Measurements from ENCODE around the gene GUCY1A2. TPM values are rescaled to one million over a fixed set of nuclear protein-coding genes. Genes with fewer than 3 reads are reported as not detected.

Gene GUCY1A2
- total RNA-seq, 2 donors from 2014 or later, result 0.06 to 0.08 TPM

DNA sequence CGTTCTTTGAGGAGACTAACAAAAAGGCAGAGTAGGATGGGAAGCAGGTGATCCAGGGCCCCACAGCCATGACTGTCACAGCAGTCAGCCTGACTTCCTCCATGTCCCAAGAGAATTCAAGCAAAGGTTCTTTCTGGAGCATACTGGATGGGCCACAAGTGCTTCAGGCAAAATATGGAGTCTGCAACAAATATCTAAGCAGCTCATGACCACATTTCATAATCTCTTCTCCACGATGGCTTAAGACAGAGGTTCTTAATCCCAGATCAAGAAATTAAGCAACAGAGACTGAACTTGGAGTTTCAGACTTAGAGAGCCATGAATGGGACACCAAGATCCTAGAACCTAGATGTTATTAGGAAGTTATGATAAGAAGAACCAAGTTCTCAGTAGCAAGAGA, 31.6 kb downstream of the GUCY1A2 start:
- Mint-ChIP-seq H3K27ac (no peak overlapping the region), H3K9me3 (peaks cover 12% of the 10 kb centered on the region), H3K4me3 (no peak overlapping the region), H3K4me1 (no peaks in the 10 kb centered on the region), H3K36me3 (ENCODE audit: low read depth) (no peaks in the 10 kb centered on the region), H3K27me3 (no peaks in the 10 kb centered on the region)
- no peak for ATAC-seq (replicated peaks)

DNA sequence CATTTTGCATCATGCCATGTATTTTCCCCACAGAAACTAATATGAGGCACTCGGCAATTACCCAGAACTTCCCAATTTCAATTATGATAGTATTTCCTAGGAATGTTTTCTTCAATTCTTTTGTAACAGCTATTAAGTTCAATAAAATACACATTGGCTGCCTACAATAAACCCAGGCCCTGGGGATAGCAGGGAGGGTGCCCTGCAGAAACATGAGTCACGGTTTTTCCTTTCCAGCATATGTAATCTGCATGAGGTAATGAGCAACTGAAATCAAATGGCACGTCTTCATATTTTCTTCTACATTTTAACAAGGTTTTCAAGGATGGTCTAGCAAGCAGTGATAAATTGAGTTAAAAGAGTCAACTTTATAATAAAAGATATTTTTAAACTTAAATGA, 32.0 kb downstream of the GUCY1A2 start:
- H3K27ac Mint-ChIP-seq, result no peak overlapping the region
- H3K36me3 Mint-ChIP-seq (ENCODE audit: low read depth), result no peaks in the 10 kb centered on the region
- no peaks in the 10 kb centered on the region for H3K27me3 Mint-ChIP-seq
- no peaks in the 10 kb centered on the region for H3K4me1 Mint-ChIP-seq
- peaks cover 12% of the 10 kb centered on the region for H3K9me3 Mint-ChIP-seq
- no peak for ATAC-seq (replicated peaks)
- H3K4me3 Mint-ChIP-seq, result no peak overlapping the region

GRCh38 chr11:106983991-106984390, 34.3 kb downstream of the GUCY1A2 start:
- H3K27ac Mint-ChIP-seq, result no peak overlapping the region
- no peaks in the 10 kb centered on the region for H3K36me3 Mint-ChIP-seq (ENCODE audit: low read depth)
- H3K27me3 Mint-ChIP-seq, result no peaks in the 10 kb centered on the region
- ATAC-seq (replicated peaks), result no peak
- H3K4me3 Mint-ChIP-seq, result no peak overlapping the region
- H3K4me1 Mint-ChIP-seq, result no peaks in the 10 kb centered on the region
- H3K9me3 Mint-ChIP-seq, result peaks cover 6% of the 10 kb centered on the region

- Mint-ChIP-seq H3K36me3 (ENCODE audit: low read depth) (no peaks in the 10 kb centered on the region), H3K4me1 (no peaks in the 10 kb centered on the region), H3K4me3 (no peak overlapping the region), H3K27ac (no peak overlapping the region), H3K27me3 (no peaks in the 10 kb centered on the region), H3K9me3 (peaks cover 6% of the 10 kb centered on the region)
- ATAC-seq (replicated peaks), result no peak
Observed at GRCh38 chr11:106983261-106983660, 35.0 kb downstream of the GUCY1A2 start.

GRCh38 chr11:106974831-106975230, 43.4 kb downstream of the GUCY1A2 start:
- Mint-ChIP-seq H3K36me3 (ENCODE audit: low read depth) (no peaks in the 10 kb centered on the region), H3K27ac (no peak overlapping the region), H3K4me1 (no peaks in the 10 kb centered on the region), H3K27me3 (no peaks in the 10 kb centered on the region), H3K4me3 (no peak overlapping the region), H3K9me3 (no peaks in the 10 kb centered on the region)
- ATAC-seq (replicated peaks), result no peak

- Mint-ChIP-seq H3K9me3 (no peaks in the 10 kb centered on the region), H3K4me3 (no peak overlapping the region), H3K36me3 (ENCODE audit: low read depth) (no peaks in the 10 kb centered on the region), H3K27me3 (no peaks in the 10 kb centered on the region), H3K27ac (no peak overlapping the region), H3K4me1 (no peaks in the 10 kb centered on the region)
- ATAC-seq (replicated peaks), result no peak
Observed at GRCh38 chr11:106971864-106972263, 46.4 kb downstream of the GUCY1A2 start.

GRCh38 chr11:106969644-106970355, 48.5 kb downstream of the GUCY1A2 start:
- H3K27ac Mint-ChIP-seq, result no peak overlapping the region
- no peaks in the 10 kb centered on the region for H3K9me3 Mint-ChIP-seq
- H3K4me1 Mint-ChIP-seq, result no peaks in the 10 kb centered on the region
- no peak for ATAC-seq (replicated peaks)
- no peak overlapping the region for H3K4me3 Mint-ChIP-seq
- no peaks in the 10 kb centered on the region for H3K27me3 Mint-ChIP-seq
- no peaks in the 10 kb centered on the region for H3K36me3 Mint-ChIP-seq (ENCODE audit: low read depth)

DNA sequence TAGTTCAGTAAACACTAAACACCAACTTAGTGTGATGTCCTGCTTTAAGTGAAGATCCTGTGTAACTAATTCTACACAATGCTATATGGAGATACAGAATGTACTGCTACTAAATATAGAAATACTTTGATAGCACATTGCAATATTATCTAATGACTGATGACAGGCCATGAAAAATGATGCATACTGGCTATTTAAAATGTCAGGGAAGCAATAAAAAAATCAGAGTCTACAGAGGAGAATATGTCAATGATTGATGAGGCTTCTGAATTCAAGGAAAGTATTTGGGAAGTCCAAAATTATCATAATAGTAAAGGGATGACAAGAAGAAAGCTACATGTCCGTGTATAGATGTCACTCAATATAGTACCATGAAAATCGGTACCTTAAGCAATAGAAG, 55.3 kb downstream of the GUCY1A2 start:
- H3K27ac Mint-ChIP-seq, result no peak overlapping the region
- no peak for ATAC-seq (replicated peaks)
- no peaks in the 10 kb centered on the region for H3K27me3 Mint-ChIP-seq
- no peaks in the 10 kb centered on the region for H3K36me3 Mint-ChIP-seq (ENCODE audit: low read depth)
- peaks cover 7% of the 10 kb centered on the region for H3K9me3 Mint-ChIP-seq
- no peaks in the 10 kb centered on the region for H3K4me1 Mint-ChIP-seq
- H3K4me3 Mint-ChIP-seq, result no peak overlapping the region

DNA sequence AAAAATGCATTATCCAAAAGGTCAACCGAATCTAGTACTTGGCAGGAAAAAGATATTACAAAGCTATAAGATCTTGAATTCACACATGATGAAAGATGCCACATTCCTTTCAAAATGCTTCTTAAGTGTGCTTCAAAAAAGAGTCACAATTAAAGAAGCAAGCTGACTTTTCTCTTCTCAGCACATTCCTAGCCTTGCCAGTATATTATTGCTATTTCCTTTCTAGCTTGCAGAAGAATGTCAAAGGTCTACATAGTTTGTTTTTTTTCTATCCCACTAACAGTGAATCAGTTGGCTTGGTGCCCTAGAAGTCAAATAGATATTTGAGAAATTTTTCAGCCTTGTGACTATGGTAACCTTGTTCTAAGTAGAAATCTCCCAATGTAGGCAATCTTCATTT, 56.8 kb downstream of the GUCY1A2 start:
- no peaks in the 10 kb centered on the region for H3K4me1 Mint-ChIP-seq
- no peaks in the 10 kb centered on the region for H3K27me3 Mint-ChIP-seq
- no peak overlapping the region for H3K27ac Mint-ChIP-seq
- no peaks in the 10 kb centered on the region for H3K36me3 Mint-ChIP-seq (ENCODE audit: low read depth)
- ATAC-seq (replicated peaks), result no peak
- H3K9me3 Mint-ChIP-seq, result peaks cover 8% of the 10 kb centered on the region
- H3K4me3 Mint-ChIP-seq, result no peak overlapping the region

- H3K4me1 Mint-ChIP-seq, result no peaks in the 10 kb centered on the region
- H3K4me3 Mint-ChIP-seq, result no peak overlapping the region
- H3K9me3 Mint-ChIP-seq, result peaks cover 12% of the 10 kb centered on the region
- H3K36me3 Mint-ChIP-seq (ENCODE audit: low read depth), result no peaks in the 10 kb centered on the region
- H3K27me3 Mint-ChIP-seq, result no peaks in the 10 kb centered on the region
- ATAC-seq (replicated peaks), result no peak
- H3K27ac Mint-ChIP-seq, result no peak overlapping the region
Observed at GRCh38 chr11:106961048-106961447, 57.2 kb downstream of the GUCY1A2 start.

- H3K4me3 Mint-ChIP-seq, result no peak overlapping the region
- H3K9me3 Mint-ChIP-seq, result peaks cover 16% of the 10 kb centered on the region
- no peak overlapping the region for H3K27ac Mint-ChIP-seq
- ATAC-seq (replicated peaks), result no peak
- H3K27me3 Mint-ChIP-seq, result no peaks in the 10 kb centered on the region
- no peaks in the 10 kb centered on the region for H3K4me1 Mint-ChIP-seq
- no peaks in the 10 kb centered on the region for H3K36me3 Mint-ChIP-seq (ENCODE audit: low read depth)
Observed at GRCh38 chr11:106959800-106960199, 58.5 kb downstream of the GUCY1A2 start.

DNA sequence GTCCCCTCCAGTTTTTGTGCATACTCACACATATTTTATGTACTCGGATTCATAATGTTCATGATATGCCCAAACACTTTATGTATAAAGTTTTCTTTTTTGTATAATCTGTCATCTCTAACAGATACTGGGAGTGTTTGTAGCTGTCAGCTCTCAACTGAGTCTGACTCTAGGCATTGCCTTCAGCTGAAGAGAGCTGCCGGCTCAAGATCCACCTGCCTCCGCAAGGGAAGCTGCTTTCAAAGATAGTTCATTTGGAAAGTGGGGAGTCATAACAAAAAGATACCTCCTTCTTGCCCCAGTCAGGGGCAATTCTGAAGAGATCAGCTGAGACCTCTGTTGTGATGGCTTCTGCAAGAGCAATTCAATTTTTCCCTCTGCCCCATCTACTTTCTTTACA, 58.9 kb downstream of the GUCY1A2 start:
- Mint-ChIP-seq H3K4me3 (no peak overlapping the region), H3K9me3 (peaks cover 16% of the 10 kb centered on the region), H3K36me3 (ENCODE audit: low read depth) (no peaks in the 10 kb centered on the region), H3K4me1 (no peaks in the 10 kb centered on the region), H3K27ac (no peak overlapping the region), H3K27me3 (no peaks in the 10 kb centered on the region)
- ATAC-seq (replicated peaks), result no peak

DNA sequence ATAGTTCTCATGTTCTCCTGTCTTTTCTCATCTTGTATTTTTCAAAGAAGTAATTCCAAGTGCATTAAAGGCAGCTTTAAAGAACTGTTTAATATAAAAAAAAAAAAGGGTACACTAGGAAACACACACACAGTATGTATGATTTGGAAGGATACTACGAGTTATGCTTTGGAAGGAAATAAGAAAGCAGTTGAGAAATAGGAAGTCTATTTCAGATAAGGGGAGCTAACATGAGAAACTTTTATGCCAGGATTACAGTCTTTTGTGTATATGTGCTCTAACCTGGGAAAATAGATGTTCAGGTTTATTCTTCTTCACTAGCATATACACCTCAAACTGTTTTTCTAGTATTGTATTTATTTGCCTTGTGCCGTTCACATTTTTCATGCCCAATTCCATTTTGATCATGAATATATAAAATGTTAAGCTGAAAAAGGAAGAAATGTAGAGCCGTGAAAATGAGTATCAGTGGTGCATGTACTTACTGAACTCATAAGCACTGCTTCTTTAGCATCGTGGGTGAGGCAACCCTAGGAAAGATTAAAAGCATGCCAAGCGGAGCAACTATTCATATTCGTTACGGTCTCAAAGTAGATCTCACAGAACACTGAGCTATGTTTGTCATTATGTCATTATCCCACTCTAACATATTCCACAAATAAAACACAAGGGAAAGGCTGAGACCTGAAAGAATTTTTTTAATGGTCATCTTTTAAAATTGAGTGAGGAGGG, 59.6 kb downstream of the GUCY1A2 start:
- H3K27ac Mint-ChIP-seq, result no peak overlapping the region
- peaks cover 18% of the 10 kb centered on the region for H3K9me3 Mint-ChIP-seq
- no peak for ATAC-seq (replicated peaks)
- H3K4me1 Mint-ChIP-seq, result no peaks in the 10 kb centered on the region
- no peaks in the 10 kb centered on the region for H3K36me3 Mint-ChIP-seq (ENCODE audit: low read depth)
- no peak overlapping the region for H3K4me3 Mint-ChIP-seq
- H3K27me3 Mint-ChIP-seq, result no peaks in the 10 kb centered on the region

DNA sequence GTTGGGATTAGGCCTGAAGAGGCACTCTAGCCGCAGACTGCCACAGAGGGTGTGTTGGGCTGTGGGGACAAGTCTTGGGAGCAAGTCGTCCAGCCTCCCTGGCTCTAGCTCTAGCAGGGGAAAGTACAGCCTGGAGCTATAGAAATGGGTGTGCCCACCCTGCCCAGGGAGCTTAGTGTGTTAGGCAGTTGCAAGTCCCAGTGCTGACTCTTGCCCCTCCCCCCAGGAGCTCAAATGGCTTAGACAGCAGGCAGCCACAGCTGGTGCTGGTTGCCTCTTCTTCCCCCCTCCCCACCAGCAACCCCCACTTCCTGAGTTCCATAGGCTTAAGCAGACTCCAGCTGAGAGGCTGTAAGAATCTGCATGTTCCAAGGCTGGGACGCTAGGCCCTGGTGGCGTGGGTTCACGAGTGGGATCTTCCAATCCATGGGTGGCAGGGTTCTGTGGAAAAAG, 61.2 kb downstream of the GUCY1A2 start:
- Mint-ChIP-seq H3K9me3 (peaks cover 20% of the 10 kb centered on the region), H3K4me3 (no peak overlapping the region), H3K4me1 (no peaks in the 10 kb centered on the region), H3K36me3 (ENCODE audit: low read depth) (no peaks in the 10 kb centered on the region), H3K27ac (no peak overlapping the region), H3K27me3 (no peaks in the 10 kb centered on the region)
- no peak for ATAC-seq (replicated peaks)

DNA sequence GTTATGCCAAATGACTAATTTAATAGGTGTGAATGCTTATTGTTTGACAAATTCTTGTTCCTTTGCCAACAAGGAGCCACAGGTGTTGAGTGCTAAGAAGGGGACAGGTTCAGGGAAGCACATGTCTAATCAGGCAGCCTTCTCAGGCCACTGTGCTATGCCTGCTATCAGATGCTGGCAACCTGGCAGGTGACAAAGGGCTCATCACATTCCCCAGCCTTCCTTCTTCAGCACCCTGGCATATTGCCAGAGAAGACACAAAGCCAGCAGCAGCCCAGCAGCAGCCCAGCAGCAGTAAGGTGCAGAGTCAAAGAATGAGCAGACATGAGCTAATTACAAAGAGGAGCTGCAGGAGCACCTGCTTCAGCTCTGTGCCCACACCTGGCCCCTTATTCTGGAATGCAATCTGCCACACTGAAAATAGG, 68.2 kb downstream of the GUCY1A2 start:
- no peak overlapping the region for H3K27ac Mint-ChIP-seq
- H3K36me3 Mint-ChIP-seq (ENCODE audit: low read depth), result no peaks in the 10 kb centered on the region
- no peak for ATAC-seq (replicated peaks)
- no peaks in the 10 kb centered on the region for H3K4me1 Mint-ChIP-seq
- no peak overlapping the region for H3K4me3 Mint-ChIP-seq
- peaks cover 9% of the 10 kb centered on the region for H3K9me3 Mint-ChIP-seq
- no peaks in the 10 kb centered on the region for H3K27me3 Mint-ChIP-seq

All from activated T-helper 17 cell treated with anti-CD3 and anti-CD28 coated beads, Interleukin-2, amount 50 U/mL, for 72 hours (primary cell).